Parathyroid adenoma (tissue), 2 donors: ENCODE measurements around the gene MGST3.
"Not testable (repeated sequence)": the region's sequence is repeated elsewhere in the genome, so short reads cannot be mapped to it uniquely, and the experiment has no call there.

Experiments used
- H2AFZ ChIP-seq: fragments of 300-600 bp; sonication (generic); one replicate; pipeline ENCODE4 v1.7.0; 2017; ENCODE audit warnings: antibody characterized with exemption, mild to moderate bottlenecking
- H3K27ac ChIP-seq: fragments of 300-600 bp; sonication (generic); one replicate; pipeline ENCODE4 v1.7.0; 2017
- H3K27me3 ChIP-seq: fragments of 300-600 bp; sonication (generic); one replicate; pipeline ENCODE4 v1.7.0; 2017; ENCODE audit warnings: low read length; ENCODE audit not compliant: control insufficient read depth, insufficient read depth
- H3K36me3 ChIP-seq: fragments of 300-600 bp; sonication (generic); one replicate; pipeline ENCODE4 v1.7.0; 2017; ENCODE audit warnings: low read length; ENCODE audit not compliant: control insufficient read depth, insufficient read depth
- H3K4me1 ChIP-seq: fragments of 300-600 bp; sonication (generic); one replicate; pipeline ENCODE4 v1.7.0; 2017; ENCODE audit warnings: control low read depth
- H3K4me2 ChIP-seq: fragments of 300-600 bp; sonication (generic); one replicate; pipeline ENCODE4 v1.7.0; 2017; ENCODE audit warnings: low read length
- H3K4me3 ChIP-seq: fragments of 300-600 bp; sonication (generic); one replicate; pipeline ENCODE4 v1.7.0; 2017; ENCODE audit warnings: low read depth, low read length
- H3K79me2 ChIP-seq: fragments of 300-600 bp; sonication (generic); one replicate; pipeline ENCODE4 v1.7.0; 2017; ENCODE audit warnings: control low read depth
- H3K9ac ChIP-seq: fragments of 300-600 bp; sonication (generic); one replicate; pipeline ENCODE4 v1.7.0; 2017; ENCODE audit warnings: mild to moderate bottlenecking
- H3K9me3 ChIP-seq: fragments of 300-600 bp; sonication (generic); one replicate; pipeline ENCODE4 v1.7.0; 2017; ENCODE audit warnings: low read length; ENCODE audit not compliant: control insufficient read depth
- TF ChIP-seq, protein P1 (sequence below): fragments of 300-600 bp; sonication (generic); IDR thresholded peaks from one replicate; pipeline ENCODE4 v1.7.0; 2017; ENCODE audit warnings: antibody characterized with exemption, mild to moderate bottlenecking
- donor health status: primary hyperparathyroidism.

Gene MGST3

DNA sequence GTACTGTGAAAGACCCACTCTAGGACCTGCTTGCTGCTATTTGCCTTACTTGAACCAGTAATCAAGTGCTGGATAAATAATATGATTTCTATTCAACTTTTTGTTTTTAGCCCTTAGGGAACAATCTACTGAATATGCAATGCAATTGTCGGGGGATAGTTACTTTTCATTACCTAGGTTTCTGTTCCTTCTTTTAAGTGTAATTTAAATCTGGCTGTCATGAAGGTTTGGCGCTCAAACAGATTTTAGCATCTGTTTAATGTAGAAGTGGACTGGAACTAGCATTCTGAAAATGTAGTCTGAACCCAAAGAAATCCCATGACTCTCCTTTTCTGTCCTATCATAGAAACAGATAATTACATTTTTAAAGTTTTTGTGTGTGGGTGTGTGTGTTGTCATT, 4.8 kb downstream of the MGST3 start:
- no peaks in the 10 kb centered on the region for H3K4me1 ChIP-seq
- no peak overlapping the region for H2AFZ ChIP-seq
- H3K4me2 ChIP-seq, result no peak overlapping the region
- H3K4me3 ChIP-seq, result no peak overlapping the region
- no peaks in the 10 kb centered on the region for H3K36me3 ChIP-seq
- H3K27ac ChIP-seq, result no peak overlapping the region
- H3K9ac ChIP-seq, result no peak overlapping the region
- peaks cover 5% of the 10 kb centered on the region for H3K79me2 ChIP-seq
- no peaks in the 10 kb centered on the region for H3K9me3 ChIP-seq
- H3K27me3 ChIP-seq, result no peaks in the 10 kb centered on the region
- TF ChIP-seq, protein P1, sequence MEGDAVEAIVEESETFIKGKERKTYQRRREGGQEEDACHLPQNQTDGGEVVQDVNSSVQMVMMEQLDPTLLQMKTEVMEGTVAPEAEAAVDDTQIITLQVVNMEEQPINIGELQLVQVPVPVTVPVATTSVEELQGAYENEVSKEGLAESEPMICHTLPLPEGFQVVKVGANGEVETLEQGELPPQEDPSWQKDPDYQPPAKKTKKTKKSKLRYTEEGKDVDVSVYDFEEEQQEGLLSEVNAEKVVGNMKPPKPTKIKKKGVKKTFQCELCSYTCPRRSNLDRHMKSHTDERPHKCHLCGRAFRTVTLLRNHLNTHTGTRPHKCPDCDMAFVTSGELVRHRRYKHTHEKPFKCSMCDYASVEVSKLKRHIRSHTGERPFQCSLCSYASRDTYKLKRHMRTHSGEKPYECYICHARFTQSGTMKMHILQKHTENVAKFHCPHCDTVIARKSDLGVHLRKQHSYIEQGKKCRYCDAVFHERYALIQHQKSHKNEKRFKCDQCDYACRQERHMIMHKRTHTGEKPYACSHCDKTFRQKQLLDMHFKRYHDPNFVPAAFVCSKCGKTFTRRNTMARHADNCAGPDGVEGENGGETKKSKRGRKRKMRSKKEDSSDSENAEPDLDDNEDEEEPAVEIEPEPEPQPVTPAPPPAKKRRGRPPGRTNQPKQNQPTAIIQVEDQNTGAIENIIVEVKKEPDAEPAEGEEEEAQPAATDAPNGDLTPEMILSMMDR, result no peak

DNA sequence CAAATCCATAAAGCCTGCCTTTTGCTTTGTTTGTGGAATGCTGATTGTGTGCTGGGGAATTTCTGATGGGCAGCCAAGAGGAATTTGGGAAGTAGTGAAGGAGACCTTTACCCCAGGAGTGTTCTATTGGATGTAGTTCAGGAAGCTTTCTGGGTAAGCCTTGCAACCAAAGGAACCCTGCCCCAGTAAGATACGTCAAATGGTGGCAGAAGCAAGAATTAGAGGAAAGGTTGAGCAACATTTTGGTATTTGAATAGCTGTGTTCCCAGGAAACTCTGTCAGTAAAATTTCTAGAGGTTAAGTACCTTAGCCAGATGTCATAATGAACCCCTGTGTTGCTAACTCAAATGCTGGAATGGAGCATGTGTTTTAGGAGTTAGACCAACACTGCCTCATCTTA, 6.4 kb downstream of the MGST3 start:
- Histone ChIP-seq H3K27ac (no peak overlapping the region), H2AFZ (no peak overlapping the region), H3K4me2 (no peak overlapping the region), H3K9ac (no peak overlapping the region), H3K79me2 (peaks cover 8% of the 10 kb centered on the region), H3K27me3 (no peaks in the 10 kb centered on the region), H3K36me3 (no peaks in the 10 kb centered on the region), H3K9me3 (no peaks in the 10 kb centered on the region), H3K4me1 (no peaks in the 10 kb centered on the region), H3K4me3 (no peak overlapping the region)
- TF ChIP-seq, protein P1, result no peak

DNA sequence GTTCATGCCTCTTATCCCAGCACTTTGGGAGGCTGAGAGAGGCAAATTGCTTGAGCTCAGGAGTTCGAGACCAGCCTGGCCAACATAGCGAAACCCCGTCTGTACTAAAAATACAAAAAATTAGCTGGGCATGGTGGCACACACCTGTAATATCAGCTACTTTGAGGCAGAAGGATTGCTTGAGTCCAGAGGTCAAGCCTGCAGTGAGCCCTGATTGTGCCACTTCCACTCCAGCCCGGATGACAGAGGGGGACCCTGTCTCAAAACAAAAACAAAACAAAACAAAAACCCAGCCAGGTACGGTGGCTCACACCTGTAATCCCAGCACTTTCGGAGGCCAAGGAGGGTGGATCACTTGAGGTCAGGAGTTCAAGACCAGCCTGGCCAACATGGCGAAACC, 7.2 kb downstream of the MGST3 start:
- H3K4me3 ChIP-seq, H3K9me3 ChIP-seq, H3K4me1 ChIP-seq, H3K4me2 ChIP-seq, H3K36me3 ChIP-seq, H3K27me3 ChIP-seq, H2AFZ ChIP-seq, H3K9ac ChIP-seq, H3K27ac ChIP-seq: not testable (repeated sequence)
- H3K79me2 ChIP-seq, result peaks cover 11% of the 10 kb centered on the region

DNA sequence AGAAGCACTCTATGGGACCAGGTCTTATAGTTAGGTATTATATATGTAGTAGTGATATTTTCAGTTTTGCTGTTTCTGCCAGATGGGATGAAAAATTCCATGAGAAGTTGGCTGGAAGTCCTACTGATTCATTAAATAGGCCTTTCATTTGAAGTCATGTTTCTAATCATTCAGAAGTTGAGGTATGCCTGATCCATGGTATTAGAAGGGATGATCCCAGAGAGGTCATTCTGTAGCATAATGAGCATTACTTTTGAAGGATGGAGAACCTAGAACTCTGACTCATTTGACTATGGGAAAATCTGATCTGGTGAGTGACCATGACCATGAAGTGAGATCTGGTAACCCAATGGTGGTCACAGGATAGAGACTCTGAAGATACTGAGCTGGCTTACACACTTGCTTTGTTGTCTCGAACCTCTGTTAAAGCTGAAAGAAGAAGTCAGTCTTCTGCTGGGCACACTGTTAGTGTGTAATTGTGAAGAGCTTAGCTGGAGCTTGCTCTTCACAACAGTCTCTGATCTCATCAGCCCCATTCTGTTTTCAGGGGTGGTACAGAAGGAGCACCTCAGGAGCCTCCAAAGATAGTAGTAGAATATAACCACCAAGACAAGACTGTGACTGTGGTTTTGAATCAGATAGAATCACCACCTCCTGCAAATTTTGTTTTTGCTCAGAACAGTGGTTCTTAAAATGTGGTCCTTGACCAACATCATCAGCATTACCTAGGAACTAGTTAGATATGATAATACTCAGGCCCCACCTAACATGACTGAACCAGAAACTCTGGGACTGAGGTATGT, 9.0 kb downstream of the MGST3 start:
- Histone ChIP-seq H3K79me2 (peaks cover 11% of the 10 kb centered on the region), H3K27ac (no peak overlapping the region), H3K4me1 (no peaks in the 10 kb centered on the region), H3K4me2 (no peak overlapping the region), H3K4me3 (no peak overlapping the region), H3K36me3 (no peaks in the 10 kb centered on the region), H3K9me3 (no peaks in the 10 kb centered on the region), H3K9ac (no peak overlapping the region), H3K27me3 (no peaks in the 10 kb centered on the region), H2AFZ (no peak overlapping the region)
- TF ChIP-seq, protein P1, result no peak

DNA sequence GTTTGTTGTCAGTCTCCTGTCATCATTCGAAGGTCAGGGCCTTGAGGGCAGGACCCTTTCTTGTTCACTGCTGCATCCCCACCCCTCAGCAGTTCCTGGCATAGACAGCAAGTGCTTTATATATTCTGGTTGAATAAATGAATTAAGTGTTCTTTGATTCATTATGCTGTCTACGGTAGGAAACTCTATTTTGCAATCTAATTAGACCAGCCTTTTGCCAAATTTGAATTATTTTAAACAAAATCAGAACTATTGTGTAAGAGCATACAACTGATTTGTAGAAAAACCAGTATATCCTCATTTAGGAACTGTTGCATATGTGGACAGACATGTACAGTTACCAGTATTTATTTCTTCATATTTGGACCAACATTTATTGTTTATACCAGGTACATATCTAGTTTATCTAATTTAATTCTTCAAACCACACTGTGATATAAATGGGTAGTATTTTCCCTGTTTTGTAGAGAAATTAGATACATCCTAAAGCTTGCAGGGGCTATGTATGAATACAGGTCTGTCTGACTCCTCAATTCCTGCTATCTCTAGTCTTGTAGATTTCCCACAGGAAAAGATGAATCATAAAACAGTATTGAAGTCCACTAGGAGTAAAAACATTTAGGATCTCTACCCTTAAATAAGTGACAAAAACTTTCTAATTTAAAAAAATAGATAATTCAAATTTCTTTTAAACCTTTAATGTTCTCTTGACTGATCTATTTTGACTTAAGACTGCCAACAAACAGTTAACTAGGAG, 10.4 kb downstream of the MGST3 start:
- H3K4me1 ChIP-seq, result no peaks in the 10 kb centered on the region

More for the DNA sequence above, 10.4 kb downstream of the MGST3 start:
- H3K4me2 ChIP-seq, result no peak overlapping the region
- no peaks in the 10 kb centered on the region for H3K9me3 ChIP-seq
- no peak overlapping the region for H3K27ac ChIP-seq
- H2AFZ ChIP-seq, result no peak overlapping the region
- H3K9ac ChIP-seq, result no peak overlapping the region
- H3K27me3 ChIP-seq, result no peaks in the 10 kb centered on the region
- no peaks in the 10 kb centered on the region for H3K36me3 ChIP-seq
- no peak overlapping the region for H3K4me3 ChIP-seq
- H3K79me2 ChIP-seq, result peaks cover 11% of the 10 kb centered on the region
- TF ChIP-seq, protein P1, result no peak
